Progenitor cell of endocrine pancreas (in vitro differentiated cells): ENCODE results near the gene PCDHGA5. TPM values are rescaled to one million over a fixed set of nuclear protein-coding genes. Genes with fewer than 3 reads are reported as not detected.

Experiments used
- total RNA-seq: library from RNA; stranded (reverse); gene quantifications from 2 replicates; pipeline ENCODE4 v1.2.1, GENCODE V29; 2021

PCDHGA5 gene
- total RNA-seq, 1 donor from 2014 or later: 0.69 TPM

Other genes starting within 250 kb of the PCDHGA5 start
- gene PCDHB4, start 242.3 kb upstream of the PCDHGA5 start, total RNA-seq: 4.4 and 4.6 TPM in 2 replicates
- 29.4 and 32.4 TPM in 2 replicates for gene PCDHB5, start 229.0 kb upstream of the PCDHGA5 start, total RNA-seq
- 2.4 and 2.7 TPM in 2 replicates for gene PCDHB6, start 214.1 kb upstream of the PCDHGA5 start, total RNA-seq
- 0.93 and 1.1 TPM in 2 replicates for gene PCDHB7, start 191.5 kb upstream of the PCDHGA5 start, total RNA-seq
- 2.0 and 2.8 TPM in 2 replicates for gene PCDHB8, start 186.4 kb upstream of the PCDHGA5 start, total RNA-seq
- gene PCDHB16, start 181.8 kb upstream of the PCDHGA5 start, total RNA-seq: 11.9 and 14.3 TPM in 2 replicates
- gene PCDHB9, start 177.0 kb upstream of the PCDHGA5 start, total RNA-seq: 7.5 and 8.0 TPM in 2 replicates
- 5.5 and 7.2 TPM in 2 replicates for gene PCDHB10, start 171.8 kb upstream of the PCDHGA5 start, total RNA-seq
- gene PCDHB11, start 164.5 kb upstream of the PCDHGA5 start, total RNA-seq: 4.7 and 5.9 TPM in 2 replicates
- gene PCDHB12, start 155.4 kb upstream of the PCDHGA5 start, total RNA-seq: 5.4 and 7.2 TPM in 2 replicates
- 6.8 and 7.4 TPM in 2 replicates for gene PCDHB13, start 150.2 kb upstream of the PCDHGA5 start, total RNA-seq
- gene PCDHB14, start 140.8 kb upstream of the PCDHGA5 start, total RNA-seq: 7.9 and 8.0 TPM in 2 replicates
- 8.3 and 9.5 TPM in 2 replicates for gene PCDHB15, start 118.8 kb upstream of the PCDHGA5 start, total RNA-seq
- gene SLC25A2, start 60.1 kb upstream of the PCDHGA5 start, total RNA-seq: 1.1 and 1.2 TPM in 2 replicates
- 90.9 and 95.6 TPM in 2 replicates for gene TAF7, start 43.4 kb upstream of the PCDHGA5 start, total RNA-seq
- 1.1 and 1.3 TPM in 2 replicates for gene PCDHGA1, start 33.6 kb upstream of the PCDHGA5 start, total RNA-seq
- 0.72 and 1.1 TPM in 2 replicates for gene PCDHGA2, start 25.4 kb upstream of the PCDHGA5 start, total RNA-seq
- 0.80 and 0.81 TPM in 2 replicates for gene PCDHGA3, start 20.3 kb upstream of the PCDHGA5 start, total RNA-seq
- 2.3 TPM in 2 replicates for gene PCDHGB1, start 14.1 kb upstream of the PCDHGA5 start, total RNA-seq
- gene PCDHGA4, start 9.1 kb upstream of the PCDHGA5 start, total RNA-seq: 0.96 and 1.2 TPM in 2 replicates
- gene PCDHGB2, start 4.2 kb upstream of the PCDHGA5 start, total RNA-seq: 0.80 and 0.89 TPM in 2 replicates
- 0.60 and 0.73 TPM in 2 replicates for gene PCDHGB3, start 6.1 kb downstream of the PCDHGA5 start, total RNA-seq
- gene PCDHGA6, start 9.7 kb downstream of the PCDHGA5 start, total RNA-seq: 0.60 and 0.80 TPM in 2 replicates
- 0.41 and 0.49 TPM in 2 replicates for gene PCDHGA7, start 18.6 kb downstream of the PCDHGA5 start, total RNA-seq
- 16.1 and 17.0 TPM in 2 replicates for gene PCDHGB4, start 23.5 kb downstream of the PCDHGA5 start, total RNA-seq
- 1.5 and 1.9 TPM in 2 replicates for gene PCDHGA8, start 28.5 kb downstream of the PCDHGA5 start, total RNA-seq
- 4.0 and 4.2 TPM in 2 replicates for gene PCDHGB5, start 33.8 kb downstream of the PCDHGA5 start, total RNA-seq
- 1.5 and 1.8 TPM in 2 replicates for gene PCDHGA9, start 38.6 kb downstream of the PCDHGA5 start, total RNA-seq
- gene PCDHGB6, start 43.9 kb downstream of the PCDHGA5 start, total RNA-seq: 23.1 and 24.0 TPM in 2 replicates
- 14.3 and 14.6 TPM in 2 replicates for gene PCDHGA10, start 48.8 kb downstream of the PCDHGA5 start, total RNA-seq
- gene PCDHGB7, start 53.5 kb downstream of the PCDHGA5 start, total RNA-seq: 6.0 and 8.0 TPM in 2 replicates
- gene PCDHGA11, start 56.9 kb downstream of the PCDHGA5 start, total RNA-seq: 3.1 and 3.3 TPM in 2 replicates
- gene PCDHGA12, start 66.3 kb downstream of the PCDHGA5 start, total RNA-seq: 2.9 and 3.2 TPM in 2 replicates
- 25.8 and 29.7 TPM in 2 replicates for gene PCDHGC3, start 111.8 kb downstream of the PCDHGA5 start, total RNA-seq
- gene PCDHGC4, start 120.9 kb downstream of the PCDHGA5 start, total RNA-seq: 3.0 and 3.8 TPM in 2 replicates
- 1.2 and 1.3 TPM in 2 replicates for gene PCDHGC5, start 124.9 kb downstream of the PCDHGA5 start, total RNA-seq